ENCODE measurements around the gene CDH8. TPM values are rescaled to one million over a fixed set of nuclear protein-coding genes. Genes with fewer than 3 reads are reported as not detected.

Gene CDH8
- total RNA-seq, 1 experiment from 2014 or later, result 50.5 TPM

DNA sequence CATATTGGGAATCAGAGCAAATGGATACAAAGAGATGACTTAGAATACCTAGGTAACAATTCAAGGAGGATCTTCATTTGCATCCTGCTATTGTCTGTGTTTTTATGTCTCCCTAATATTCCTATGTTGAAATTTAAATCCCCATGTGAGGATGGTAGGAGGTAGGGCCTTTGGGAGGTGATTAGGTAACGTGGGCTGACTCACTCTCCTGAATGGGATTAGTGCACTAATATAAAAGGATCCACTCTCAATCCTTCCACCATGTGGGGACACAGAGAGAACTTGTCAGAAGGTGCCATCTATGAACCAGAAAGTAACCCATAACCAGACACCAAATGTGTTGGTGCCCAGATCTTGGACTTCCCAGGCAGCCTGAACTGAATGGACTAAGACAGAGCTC, 83.4 kb downstream of the CDH8 start:
- ChIA-PET POLR2A (ENCODE audit: low non-redundant PET) (no interaction called here), CTCF (interaction anchor here (0.6 kb wide), 1 partner anchor 136 kb away, joined by 3 read pairs; no protein-coding TSS in a partner anchor)
- H3K36me3 ChIP-seq (ENCODE audit: insufficient read depth, low read length, poor library complexity, severe bottlenecking), result no peaks in the 10 kb centered on the region
- no peaks in the 10 kb centered on the region for H3K9me3 ChIP-seq (ENCODE audit: low read depth, low read length, poor library complexity, severe bottlenecking)
- TF ChIP-seq EZH2 (IDR thresholded peaks at IDR 0.05; ENCODE audit: borderline replicate concordance, low read depth, low read length, poor library complexity, severe bottlenecking), result no peak
- TF ChIP-seq CTCF (conservative IDR thresholded peaks at IDR 0.05; ENCODE audit: low read depth, low read length), result no peak
- DNase-seq (ENCODE audit: low spot score), result peak; percentile 60
- no peak overlapping the region for H3K27ac ChIP-seq (ENCODE audit: low read depth, low read length, poor library complexity, severe bottlenecking)
- no peaks in the 10 kb centered on the region for H3K27me3 ChIP-seq (replicated peaks; ENCODE audit: insufficient read depth, low read depth, low read length, poor library complexity)
- intact Hi-C loops (cut with micrococcal nuclease; ENCODE audit: unreplicated experiment), result no loop called here
- peaks cover 19% of the 10 kb centered on the region for H3K4me1 ChIP-seq (ENCODE audit: insufficient read depth, low read length, poor library complexity, severe bottlenecking)
- no peak overlapping the region for H3K4me3 ChIP-seq (ENCODE audit: low read depth, low read length, poor library complexity, severe bottlenecking)
- no TSS peak for BruUV-seq (replicated peaks)

DNA sequence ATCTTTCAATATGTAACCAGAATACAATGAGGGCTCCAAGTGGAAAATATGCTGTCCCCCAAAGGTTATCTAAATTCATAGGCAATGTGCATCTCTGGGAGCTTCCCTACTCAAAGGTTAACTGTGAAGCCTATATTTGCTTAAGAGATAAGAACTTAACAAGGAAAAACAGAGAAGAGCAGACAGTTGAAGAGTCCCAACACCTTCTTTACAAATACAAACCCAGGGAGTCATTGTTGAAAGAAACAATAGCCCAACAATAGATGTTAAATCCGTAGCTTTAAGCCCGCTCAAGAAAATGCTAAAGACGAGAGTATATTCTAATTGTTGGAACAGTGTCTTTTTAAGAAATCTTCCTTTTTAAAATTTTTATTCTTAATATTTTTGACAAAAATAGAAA, 87.8 kb downstream of the CDH8 start:
- Histone ChIP-seq H3K4me3 (ENCODE audit: low read depth, low read length, poor library complexity, severe bottlenecking) (no peak overlapping the region), H3K4me1 (ENCODE audit: insufficient read depth, low read length, poor library complexity, severe bottlenecking) (peaks cover 40% of the 10 kb centered on the region), H3K9me3 (ENCODE audit: low read depth, low read length, poor library complexity, severe bottlenecking) (no peaks in the 10 kb centered on the region), H3K27ac (ENCODE audit: low read depth, low read length, poor library complexity, severe bottlenecking) (no peak overlapping the region), H3K27me3 (replicated peaks; ENCODE audit: insufficient read depth, low read depth, low read length, poor library complexity) (no peaks in the 10 kb centered on the region), H3K36me3 (ENCODE audit: insufficient read depth, low read length, poor library complexity, severe bottlenecking) (no peaks in the 10 kb centered on the region)
- TF ChIP-seq CTCF (conservative IDR thresholded peaks at IDR 0.05; ENCODE audit: low read depth, low read length) (no peak), EZH2 (IDR thresholded peaks at IDR 0.05; ENCODE audit: borderline replicate concordance, low read depth, low read length, poor library complexity, severe bottlenecking) (no peak)
- intact Hi-C loops (cut with micrococcal nuclease; ENCODE audit: unreplicated experiment), result loop anchor here (5.0 kb wide), 1 partner anchor 89 kb away; the partner anchor contains the start of gene CDH8
- no TSS peak for BruUV-seq (replicated peaks)
- DNase-seq (ENCODE audit: low spot score), result no peak
- ChIA-PET POLR2A (ENCODE audit: low non-redundant PET) (no interaction called here), CTCF (no interaction called here)

DNA sequence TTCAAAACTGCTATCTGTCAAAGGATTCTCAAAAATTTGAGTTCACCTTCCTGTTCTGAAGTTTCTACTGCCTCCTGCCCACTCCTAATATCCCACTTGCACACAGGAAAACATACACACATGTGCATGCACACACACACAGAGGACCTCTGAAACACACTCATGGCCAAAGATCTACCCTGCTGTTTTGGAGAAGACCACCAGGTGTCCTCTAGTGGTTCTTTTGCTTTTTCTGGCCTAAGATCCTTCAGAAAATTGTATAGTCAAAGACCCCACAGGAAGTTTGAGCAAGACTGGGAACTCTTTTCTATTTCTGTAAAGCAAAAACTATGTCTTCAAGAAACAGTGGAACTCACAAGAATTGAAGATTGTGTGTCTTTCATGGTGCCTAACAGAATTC, 90.2 kb downstream of the CDH8 start:
- TF ChIP-seq CTCF (conservative IDR thresholded peaks at IDR 0.05; ENCODE audit: low read depth, low read length), result peak; percentile 57
- TF ChIP-seq EZH2 (IDR thresholded peaks at IDR 0.05; ENCODE audit: borderline replicate concordance, low read depth, low read length, poor library complexity, severe bottlenecking), result no peak
- Histone ChIP-seq H3K36me3 (ENCODE audit: insufficient read depth, low read length, poor library complexity, severe bottlenecking) (no peaks in the 10 kb centered on the region), H3K27ac (ENCODE audit: low read depth, low read length, poor library complexity, severe bottlenecking) (no peak overlapping the region), H3K27me3 (replicated peaks; ENCODE audit: insufficient read depth, low read depth, low read length, poor library complexity) (no peaks in the 10 kb centered on the region), H3K9me3 (ENCODE audit: low read depth, low read length, poor library complexity, severe bottlenecking) (no peaks in the 10 kb centered on the region), H3K4me1 (ENCODE audit: insufficient read depth, low read length, poor library complexity, severe bottlenecking) (peaks cover 28% of the 10 kb centered on the region), H3K4me3 (ENCODE audit: low read depth, low read length, poor library complexity, severe bottlenecking) (no peak overlapping the region)
- ChIA-PET POLR2A (ENCODE audit: low non-redundant PET) (no interaction called here), CTCF (no interaction called here)
- intact Hi-C loops (cut with micrococcal nuclease; ENCODE audit: unreplicated experiment), result loop anchor here (5.0 kb wide), 1 partner anchor 91 kb away; the partner anchor contains the start of gene CDH8
- peak; percentile 38 for DNase-seq (ENCODE audit: low spot score)
- no TSS peak for BruUV-seq (replicated peaks)

Measured in A673 (cell line).